Skeletal muscle cell (primary cell): ENCODE results near the gene MTX1.
"Not testable (repeated sequence)": the region's sequence is repeated elsewhere in the genome, so short reads cannot be mapped to it uniquely, and the experiment has no call there.

Experiments
- DNase-seq: peaks from one replicate; pipeline ENCODE4 v3.0.0-alpha.2; 2010; ENCODE audit warnings: low read depth
- H3K4me3 ChIP-seq: 2 replicates; pipeline ENCODE4 v1.5.1; 2011; ENCODE audit warnings: low read depth, mild to moderate bottlenecking, control low read depth, low read length, moderate library complexity

Gene MTX1

GRCh38 chr1:155186067-155186793, 22.3 kb upstream of the MTX1 start:
- no peak for DNase-seq

GRCh38 chr1:155186794-155187455, 21.6 kb upstream of the MTX1 start:
- no peak overlapping the region for H3K4me3 ChIP-seq
- no peak for DNase-seq

More at GRCh38 chr1:155186067-155186793, 22.3 kb upstream of the MTX1 start:
- H3K4me3 ChIP-seq: no peak overlapping the region

- DNase-seq: no peak
- H3K4me3 ChIP-seq: no peak overlapping the region
These were observed 21.0 kb upstream of the MTX1 start for GRCh38 chr1:155187456-155187891.

GRCh38 chr1:155188268-155188667, 20.2 kb upstream of the MTX1 start:
- DNase-seq: no peak
- no peak overlapping the region for H3K4me3 ChIP-seq

DNA sequence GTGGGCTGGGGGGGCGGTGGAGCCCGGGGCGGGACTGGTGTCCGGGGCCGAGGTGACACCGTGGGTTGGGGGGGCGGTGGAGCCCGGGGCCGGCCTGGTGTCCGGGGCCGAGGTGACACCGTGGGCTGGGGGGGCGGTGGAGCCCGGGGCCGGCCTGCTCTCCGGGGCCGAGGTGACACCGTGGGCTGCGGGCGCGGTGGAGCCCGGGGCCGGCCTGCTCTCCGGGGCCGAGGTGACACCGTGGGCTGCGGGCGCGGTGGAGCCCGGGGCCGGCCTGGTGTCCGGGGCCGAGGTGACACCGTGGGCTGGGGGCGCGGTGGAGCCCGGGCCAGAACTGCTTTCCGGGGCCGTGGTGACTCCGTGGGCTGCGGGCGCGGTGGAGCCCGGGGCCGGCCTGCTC, 18.6 kb upstream of the MTX1 start:
- DNase-seq, H3K4me3 ChIP-seq: not testable (repeated sequence)

- DNase-seq: no peak
- no peak overlapping the region for H3K4me3 ChIP-seq
These were observed 16.6 kb upstream of the MTX1 start for GRCh38 chr1:155191904-155192303.

DNA sequence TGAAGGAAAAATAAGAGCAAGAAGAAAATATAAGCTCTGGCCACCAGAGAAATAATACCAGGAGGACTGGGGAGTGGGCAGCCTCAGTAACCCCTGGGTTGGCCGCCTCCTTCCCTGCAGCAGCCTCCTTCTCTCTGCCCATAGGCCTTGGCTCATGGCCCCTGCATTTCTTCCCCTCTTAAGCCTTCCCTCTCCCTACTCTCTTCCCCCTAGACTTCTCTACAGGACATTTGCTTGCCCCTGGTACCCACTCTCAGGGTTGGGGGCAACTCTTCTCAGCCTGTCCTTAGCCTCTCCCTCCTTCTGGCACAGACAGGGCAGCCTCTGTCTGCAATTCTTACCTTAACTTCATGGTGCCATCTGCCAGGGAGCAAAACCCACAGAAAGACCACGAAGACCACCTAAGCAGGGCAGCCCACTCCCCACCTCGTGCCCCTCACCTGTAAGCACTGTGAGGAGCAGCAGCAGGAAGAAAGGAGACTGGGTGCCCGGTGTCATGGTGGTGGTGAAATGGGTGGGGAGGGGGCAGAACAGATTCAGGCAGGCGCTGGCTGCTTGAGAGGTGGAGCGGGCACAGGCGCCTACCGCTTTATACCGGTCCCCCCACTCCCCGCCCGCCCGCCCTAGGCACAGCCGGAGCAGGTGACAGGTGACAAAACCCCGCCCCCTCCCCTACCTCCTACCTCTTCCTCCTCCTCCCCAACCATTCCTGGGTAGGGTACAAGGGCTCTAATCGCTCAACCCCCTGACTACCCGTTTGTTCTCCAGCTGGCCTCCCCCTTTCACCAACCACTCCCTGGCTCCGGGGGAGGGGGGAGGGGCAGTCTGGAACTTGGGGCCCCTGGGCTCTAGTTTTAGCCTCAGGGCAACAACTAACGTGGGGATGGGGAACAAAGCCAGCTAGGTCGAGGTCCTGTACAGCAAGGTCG, 15.9 kb upstream of the MTX1 start:
- DNase-seq: no peak
- H3K4me3 ChIP-seq: peak overlapping the region; percentile 59

DNA sequence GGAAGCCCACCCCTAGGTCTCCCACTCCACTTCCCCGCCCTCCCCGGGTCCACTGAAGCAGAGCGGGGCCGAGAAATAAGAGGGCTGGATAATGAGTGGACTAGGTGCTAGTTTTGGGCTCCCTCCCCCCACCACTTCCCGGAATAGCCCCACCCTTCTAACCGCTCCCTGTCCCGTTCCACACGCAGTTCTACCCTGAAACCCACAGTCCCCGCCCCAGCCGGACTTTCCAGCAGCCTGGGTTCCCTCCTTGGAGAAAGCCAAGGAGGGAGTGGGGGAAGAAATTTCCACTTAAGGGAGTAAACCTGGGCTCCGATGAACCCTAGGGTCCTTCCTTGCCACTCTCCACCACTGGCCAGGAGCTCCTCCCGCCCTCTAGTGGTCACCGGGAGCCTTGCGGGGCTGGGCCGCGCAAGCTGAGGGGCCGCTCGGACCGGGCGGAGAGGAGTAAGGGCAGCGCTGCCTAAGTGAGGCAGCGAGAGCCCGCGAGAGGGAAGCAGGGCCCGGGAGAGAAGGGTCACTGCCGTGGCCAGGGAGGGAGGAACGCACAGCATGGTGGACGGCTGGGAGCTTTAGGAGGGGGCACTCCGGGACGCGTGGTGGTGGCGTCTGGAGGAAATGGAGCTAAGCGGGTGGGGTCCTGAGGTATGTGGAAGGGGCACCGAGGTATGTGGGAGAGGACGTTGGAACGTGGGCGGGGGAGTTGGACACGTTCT, 15.1 kb upstream of the MTX1 start:
- peak overlapping the region; percentile 59 for H3K4me3 ChIP-seq
- DNase-seq: peak; percentile 60

DNA sequence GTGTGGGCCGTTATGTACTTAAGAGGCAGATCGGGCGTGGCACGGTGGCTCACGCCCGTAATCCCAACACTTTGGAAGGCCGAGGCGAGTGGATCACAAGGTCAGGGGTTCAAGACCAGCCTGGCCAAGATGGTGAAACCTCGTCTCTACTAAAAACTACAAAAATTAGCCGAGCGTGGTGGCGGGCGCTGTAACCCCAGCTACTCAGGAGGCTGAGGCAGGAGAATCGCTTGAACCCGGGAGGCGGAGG, 14.6 kb upstream of the MTX1 start:
- DNase-seq: not testable (repeated sequence)
- H3K4me3 ChIP-seq: peak overlapping the region; percentile 59

DNA sequence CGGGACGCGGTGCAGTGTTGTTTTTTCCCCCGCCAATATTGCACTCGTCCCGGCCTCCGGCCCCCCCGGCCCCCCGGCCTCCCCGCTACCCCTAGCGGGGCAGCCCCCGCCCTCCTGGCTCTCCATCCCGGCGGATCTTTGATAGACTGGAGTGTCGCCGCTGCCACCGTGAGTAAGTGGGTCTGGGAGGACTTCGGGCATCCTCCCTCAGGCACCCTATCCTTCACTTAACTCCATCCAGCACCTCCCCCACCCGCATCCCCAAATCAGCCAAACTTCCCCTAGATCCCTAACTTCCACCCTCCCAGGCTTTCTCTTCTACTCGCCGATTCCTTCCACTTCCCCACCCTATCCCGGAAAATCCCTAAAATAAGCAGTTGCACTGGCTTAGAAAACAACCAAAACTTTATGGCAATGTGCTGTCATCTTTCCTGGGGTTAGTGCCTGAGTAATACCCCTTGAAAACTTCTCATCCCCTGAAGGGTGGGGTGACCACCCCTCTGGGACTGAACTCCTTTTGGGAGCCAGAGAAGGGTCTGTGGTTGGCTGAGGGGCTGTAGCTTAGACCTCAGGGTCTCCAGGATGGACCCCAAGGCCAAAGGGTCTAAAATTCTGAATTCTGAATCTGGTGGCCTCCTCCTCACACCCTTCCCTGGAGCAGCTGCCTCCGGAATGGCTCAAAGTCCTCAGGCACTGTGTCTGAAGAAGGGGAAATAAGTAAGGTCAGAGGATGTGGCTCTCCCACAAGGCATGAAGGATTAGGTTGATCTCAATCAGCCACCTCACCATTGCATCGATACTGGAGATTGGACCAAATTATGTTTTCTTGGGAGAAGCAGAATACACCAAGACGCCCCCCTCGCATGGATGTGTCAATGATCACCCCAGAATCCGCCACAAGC, 13.0 kb upstream of the MTX1 start:
- no peak for DNase-seq
- H3K4me3 ChIP-seq: peak overlapping the region; percentile 59

- no peak overlapping the region for H3K4me3 ChIP-seq
- no peak for DNase-seq
These were observed 12.2 kb upstream of the MTX1 start for GRCh38 chr1:155196103-155196892.

DNA sequence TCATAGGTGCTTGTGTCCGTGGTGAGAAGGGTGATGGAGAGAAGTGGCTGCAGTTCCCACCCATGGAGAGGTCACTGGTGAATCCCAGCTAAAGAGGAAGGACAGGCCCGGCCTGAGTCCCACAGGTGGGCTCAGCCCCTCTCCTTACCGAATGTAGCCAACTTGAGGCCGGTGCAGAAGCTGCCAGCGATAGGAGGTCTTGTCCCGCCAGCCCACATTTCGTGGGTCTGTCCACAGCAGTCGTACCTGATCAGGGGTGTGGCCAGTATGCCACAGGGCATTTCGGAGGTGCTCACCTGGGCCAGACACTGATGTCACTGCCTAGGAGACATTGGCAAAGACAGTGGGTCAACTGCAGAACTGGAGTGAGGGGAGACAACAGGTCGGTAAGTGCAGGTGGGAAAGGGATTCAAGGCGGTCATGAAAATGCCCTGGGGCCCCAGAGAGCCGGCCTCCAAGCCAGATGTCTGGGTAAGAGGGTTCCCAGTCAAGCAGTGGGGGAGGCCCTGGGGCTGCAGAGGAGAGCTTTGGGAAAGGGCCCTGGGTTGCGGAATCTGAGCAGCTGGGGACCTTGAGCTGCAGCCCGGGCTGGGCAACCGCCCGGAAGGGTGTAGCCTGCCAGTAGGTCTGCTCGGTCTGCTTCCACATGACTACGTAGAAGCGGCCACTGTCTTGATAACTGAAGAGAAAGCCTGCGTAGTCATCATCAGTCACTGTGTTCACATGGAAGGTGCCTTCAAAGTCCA, 11.4 kb upstream of the MTX1 start:
- DNase-seq: no peak
- H3K4me3 ChIP-seq: no peak overlapping the region

GRCh38 chr1:155197901-155198546, 10.5 kb upstream of the MTX1 start:
- DNase-seq: no peak
- H3K4me3 ChIP-seq: no peak overlapping the region

DNA sequence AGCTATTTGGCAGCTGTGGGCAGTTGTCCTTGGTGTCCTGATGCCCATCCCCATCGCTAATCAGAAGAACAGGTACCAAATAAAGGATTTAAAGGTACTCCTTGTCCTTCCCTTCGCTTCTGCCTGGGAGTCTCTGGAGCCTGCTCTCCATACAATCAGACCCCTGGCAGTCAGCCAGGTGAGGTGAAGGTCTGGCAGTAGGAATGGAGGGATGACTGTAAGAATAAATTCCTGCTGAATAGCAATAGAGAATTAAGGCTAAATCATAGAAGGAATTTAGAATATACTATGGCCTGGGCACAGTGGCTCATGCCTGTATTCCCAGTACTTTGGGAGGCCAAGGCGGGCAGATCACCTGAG, 10.0 kb upstream of the MTX1 start:
- no peak overlapping the region for H3K4me3 ChIP-seq
- DNase-seq: no peak

DNA sequence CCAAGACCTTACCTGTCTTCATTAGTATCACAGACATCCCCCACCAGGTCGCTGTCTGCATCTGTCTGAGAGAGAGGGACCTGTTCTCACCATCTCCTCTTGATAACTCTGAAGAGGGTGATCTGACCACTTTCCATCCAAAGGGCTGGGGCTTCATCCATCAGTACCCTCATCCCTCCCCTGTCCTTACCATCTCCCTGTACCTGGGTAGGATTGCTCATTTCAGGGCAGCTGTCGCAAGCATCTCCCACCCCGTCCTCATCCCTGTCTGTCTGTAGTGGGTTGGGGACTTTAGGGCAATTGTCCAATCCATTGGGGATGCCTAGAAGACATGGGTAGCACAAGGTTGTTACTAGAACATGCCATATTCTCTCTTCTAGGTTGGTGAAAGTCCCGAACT, 8.7 kb upstream of the MTX1 start:
- no peak overlapping the region for H3K4me3 ChIP-seq
- DNase-seq: no peak

GRCh38 chr1:155200920-155201319, 7.6 kb upstream of the MTX1 start:
- DNase-seq: no peak
- H3K4me3 ChIP-seq: no peak overlapping the region

DNA sequence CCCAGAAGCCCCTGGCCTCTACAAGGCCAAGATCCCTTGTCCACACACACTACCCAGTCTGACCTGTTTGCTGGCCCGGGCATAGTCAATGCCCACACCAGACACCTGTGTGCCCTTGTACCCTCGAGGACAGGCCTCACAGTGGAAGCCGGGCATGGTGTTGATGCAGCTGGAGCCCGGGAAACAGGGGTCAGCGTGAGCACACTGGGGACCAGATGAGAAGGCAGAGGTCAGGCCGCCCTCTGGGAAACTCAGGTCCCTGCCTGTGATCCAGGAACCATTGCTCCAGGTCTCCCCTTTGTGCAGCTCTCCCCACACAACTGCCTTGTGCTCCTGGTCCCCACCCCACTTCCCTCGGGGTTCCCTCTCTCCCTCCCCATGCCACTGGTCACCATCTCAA, 6.3 kb upstream of the MTX1 start:
- no peak overlapping the region for H3K4me3 ChIP-seq
- DNase-seq: no peak
